Measurements from ENCODE around the gene GINS2.

GRCh38 chr16:85663891-85664321 lies 24.8 kb downstream of the GINS2 start:
- TF ChIP-seq CTCF (IDR thresholded peaks at IDR 0.05) (no peak), POLR2A (IDR thresholded peaks at IDR 0.05) (no peak), POLR2AphosphoS5 (IDR thresholded peaks at IDR 0.05; ENCODE audit: insufficient read depth in 1 of 2, low read depth in 1 of 2) (no peak)

Data from vagina (tissue), 2 donors.